GM18907 (cell line): Measurements from ENCODE around the gene ALPL.

Source experiments
- ATAC-seq: cut with Tn5 transposase; IDR thresholded peaks from one replicate; pipeline ENCODE4 v1.9.1; 2021; ENCODE audit warnings: mild to moderate bottlenecking, moderate library complexity; ENCODE audit not compliant: unreplicated experiment

Gene ALPL

GRCh38 chr1:21614419-21615115 is 105.3 kb downstream of the ALPL start:
- no peak for ATAC-seq

- ATAC-seq, result no peak
Observed at GRCh38 chr1:21616372-21616771, 107.1 kb downstream of the ALPL start.

DNA sequence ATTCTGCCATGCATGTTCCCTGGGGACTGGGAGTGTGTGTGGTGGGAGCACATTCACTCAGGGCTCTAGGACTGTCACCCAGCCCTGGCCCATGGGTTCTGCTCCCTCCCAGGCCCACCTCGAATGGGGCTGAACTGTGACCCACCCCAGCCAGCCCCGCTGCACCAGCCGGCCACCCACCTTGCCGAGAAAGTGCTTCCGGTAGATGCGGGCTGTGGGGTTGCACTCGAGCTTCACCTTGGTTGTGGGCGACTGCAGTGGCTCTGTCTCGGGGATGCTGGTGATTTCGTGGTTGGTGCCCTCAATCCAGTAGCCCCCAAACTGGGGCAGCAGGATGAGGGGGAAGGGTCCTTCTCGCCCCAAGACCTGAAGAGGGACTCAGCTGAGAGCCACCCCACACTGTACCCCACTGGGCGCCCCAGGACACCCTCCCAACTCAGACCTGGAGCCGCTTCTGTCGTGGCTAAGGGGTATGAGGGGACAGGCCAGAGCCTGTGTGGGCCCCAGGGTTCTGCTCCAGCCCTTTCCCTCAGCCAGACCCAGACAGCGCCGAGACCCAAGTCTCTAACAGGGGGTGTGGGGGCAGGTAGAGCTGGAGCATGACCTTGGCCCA is 108.0 kb downstream of the ALPL start:
- ATAC-seq, result no peak

- no peak for ATAC-seq
Observed at GRCh38 chr1:21618059-21618458, 108.8 kb downstream of the ALPL start.

DNA sequence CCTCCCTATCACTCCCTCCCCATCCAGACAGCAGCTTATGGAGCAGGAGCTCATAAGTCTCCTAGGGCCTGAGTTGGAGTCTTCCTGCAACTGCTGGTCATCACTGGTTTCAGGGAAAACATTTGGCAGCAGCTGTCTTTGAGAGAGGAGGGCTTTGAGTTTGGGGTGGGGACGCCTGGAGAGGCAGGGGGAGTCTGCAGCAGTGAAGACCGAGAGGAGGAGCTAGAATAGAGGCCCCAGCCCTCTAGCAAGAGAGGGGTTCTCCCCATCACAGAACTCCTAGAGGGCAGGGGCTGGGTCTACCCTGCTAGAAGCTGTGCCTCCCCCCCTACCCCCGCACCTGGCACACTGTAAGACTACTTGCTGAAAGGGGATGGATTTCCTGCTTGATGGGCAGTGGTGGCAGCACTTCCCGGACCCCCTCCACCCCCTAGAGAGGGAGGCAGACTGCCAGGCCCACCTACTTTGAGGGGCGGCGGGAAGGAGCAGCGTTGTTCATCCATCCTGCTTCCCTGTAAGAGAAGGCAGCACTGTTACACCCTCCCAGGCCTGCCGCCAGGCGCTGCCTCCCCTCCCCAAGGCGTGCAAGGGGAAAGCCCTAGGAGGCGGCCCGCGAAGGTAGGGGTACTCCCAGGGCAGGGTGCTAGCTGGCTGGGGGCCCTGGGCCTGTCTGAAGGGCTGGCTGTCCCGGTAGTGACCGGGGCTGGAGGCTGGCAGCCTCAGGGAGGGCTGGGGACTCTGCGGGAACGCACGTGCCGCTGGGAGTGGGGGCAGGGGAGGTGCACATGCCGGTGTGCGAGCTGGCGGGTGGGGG is 109.5 kb downstream of the ALPL start:
- ATAC-seq, result no peak

DNA sequence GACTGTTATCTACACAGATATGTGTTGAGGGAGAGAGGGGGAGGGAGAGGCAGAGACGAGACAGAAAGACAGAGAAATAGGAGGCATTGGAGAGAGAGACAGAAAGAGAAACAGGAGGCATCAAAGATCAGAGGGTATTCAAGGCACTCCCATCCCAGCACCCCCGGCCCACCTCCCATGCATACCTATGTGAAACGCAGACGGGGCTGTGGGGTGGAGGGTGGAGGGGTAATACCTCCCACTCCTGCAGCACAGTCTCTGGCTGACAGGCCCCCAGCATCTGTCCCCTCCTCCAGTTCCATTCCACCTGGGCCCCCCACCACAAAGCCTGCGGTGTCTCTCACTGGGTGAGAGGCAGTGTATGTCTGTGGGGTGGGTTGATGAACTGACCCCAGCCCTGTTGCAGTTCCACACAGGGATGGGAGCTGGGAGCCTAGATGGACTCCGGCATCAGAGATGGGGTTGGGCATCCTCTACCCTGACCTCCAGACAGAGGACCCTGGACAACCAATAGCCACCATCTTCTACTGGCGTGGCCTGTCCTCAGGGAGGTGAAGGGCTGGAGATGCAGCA is 110.2 kb downstream of the ALPL start:
- ATAC-seq, result no peak

GRCh38 chr1:21620011-21620410 is 110.8 kb downstream of the ALPL start:
- ATAC-seq, result no peak

DNA sequence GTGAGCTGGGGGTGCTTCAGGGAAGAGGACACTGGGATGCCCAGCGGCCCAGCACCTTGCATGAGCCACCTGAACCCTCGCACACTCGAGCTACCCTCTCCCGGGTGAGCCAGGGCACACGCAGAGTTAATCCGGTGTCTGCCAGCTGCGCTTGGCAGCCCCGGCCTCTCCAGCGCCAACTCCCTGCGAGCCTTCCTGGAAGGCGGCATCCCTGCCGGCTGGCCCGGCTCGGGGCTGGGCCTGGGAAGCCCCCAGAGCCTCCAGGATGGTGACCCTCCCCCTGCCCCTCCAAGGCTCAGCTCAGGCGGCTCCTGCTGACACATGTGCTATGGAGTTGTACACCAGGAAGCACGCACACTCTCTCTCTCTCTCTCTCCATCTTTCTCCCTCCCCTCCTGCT is 111.3 kb downstream of the ALPL start:
- ATAC-seq, result no peak

DNA sequence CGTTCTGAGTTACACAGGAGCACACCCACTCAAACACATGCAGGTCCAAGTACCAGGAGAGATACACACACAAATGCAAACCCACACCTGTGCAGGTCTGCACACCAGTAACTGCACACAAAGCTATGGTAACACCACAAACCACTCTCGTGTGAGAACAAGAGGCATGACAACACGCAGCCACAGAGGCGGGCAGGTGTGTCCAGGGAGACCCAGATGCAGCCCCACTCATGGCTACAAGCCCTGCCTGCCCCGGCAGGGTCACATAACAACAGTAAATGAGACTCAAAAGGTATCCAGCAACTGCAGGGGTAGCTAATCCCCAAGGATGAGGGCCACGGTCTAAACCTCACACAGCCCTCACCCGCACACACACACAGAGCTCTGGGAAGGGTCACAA is 111.8 kb downstream of the ALPL start:
- ATAC-seq, result no peak

GRCh38 chr1:21621761-21622436 is 112.7 kb downstream of the ALPL start:
- no peak for ATAC-seq

- ATAC-seq, result no peak
Observed at GRCh38 chr1:21622466-21623315, 113.5 kb downstream of the ALPL start.

- no peak for ATAC-seq
Observed at GRCh38 chr1:21623410-21623961, 114.3 kb downstream of the ALPL start.

- no peak for ATAC-seq
Observed at GRCh38 chr1:21624571-21625389, 115.6 kb downstream of the ALPL start.

- no peak for ATAC-seq
Observed at GRCh38 chr1:21625390-21626190, 116.4 kb downstream of the ALPL start.

- ATAC-seq, result no peak
Observed at GRCh38 chr1:21626921-21627339, 117.7 kb downstream of the ALPL start.
